NCI-H2227 (cell line): ENCODE data around the gene ST7L.

Experiments used
- DNase-seq: peaks from one replicate; lab custom pipeline; 2025; ENCODE audit not compliant: unreplicated experiment; lab: John Stamatoyannopoulos, UW

Gene ST7L

DNA sequence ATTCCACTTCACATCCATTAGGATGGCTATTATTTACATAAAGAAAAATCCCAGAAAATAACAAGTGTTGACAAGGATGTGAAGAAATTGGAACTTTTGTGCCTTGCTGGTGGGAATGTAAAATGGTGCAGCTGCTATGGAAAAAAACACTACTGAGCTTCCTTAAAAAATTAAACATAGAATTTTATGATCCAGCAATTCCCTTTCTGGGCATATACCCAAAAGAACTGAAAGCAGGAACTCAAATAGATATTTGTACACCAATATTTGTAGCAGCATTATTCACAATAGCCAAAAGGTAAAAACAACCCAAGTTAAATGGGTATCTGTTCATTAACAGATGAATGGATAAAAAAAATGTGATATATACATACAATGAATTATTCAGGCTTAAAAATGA is 64.5 kb downstream of the ST7L start:
- no peak for DNase-seq

DNA sequence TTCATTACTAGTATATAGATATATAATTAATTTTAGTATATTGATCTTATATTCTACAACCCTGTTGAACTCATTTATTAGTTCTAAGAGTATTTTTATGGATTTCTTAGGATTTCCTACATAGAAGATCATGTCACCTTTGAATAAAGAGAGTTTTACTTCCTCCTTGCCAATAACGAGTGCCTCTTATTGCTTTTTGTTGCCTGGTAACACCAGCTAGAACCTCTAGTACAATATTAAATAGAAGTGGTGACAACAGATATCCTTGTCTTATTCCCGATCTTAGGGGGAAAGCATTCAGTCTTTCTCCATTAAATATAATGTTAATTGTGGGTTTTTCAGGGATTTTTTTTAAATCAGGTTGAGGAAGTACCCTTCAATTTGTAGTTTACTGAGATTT is 69.4 kb downstream of the ST7L start:
- no peak for DNase-seq

DNA sequence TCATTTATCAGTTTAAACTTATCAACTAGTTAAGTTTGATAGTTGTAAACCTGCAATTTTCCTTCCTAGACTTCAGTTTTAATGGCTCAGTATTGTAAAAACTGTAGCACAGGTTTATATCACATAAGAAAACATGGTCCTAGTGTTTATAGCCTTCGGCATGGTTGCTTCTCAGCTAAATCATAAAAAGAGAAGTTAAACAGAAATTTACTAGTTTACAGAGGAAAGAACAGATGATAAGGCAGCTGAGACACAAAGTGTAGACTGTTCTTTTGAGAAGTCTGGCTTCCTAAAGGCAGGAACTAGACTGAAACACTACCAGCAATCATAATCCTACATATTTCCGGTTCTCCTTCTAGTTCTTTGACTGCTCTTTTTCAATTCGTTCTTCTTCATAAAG is 70.4 kb downstream of the ST7L start:
- DNase-seq: no peak

DNA sequence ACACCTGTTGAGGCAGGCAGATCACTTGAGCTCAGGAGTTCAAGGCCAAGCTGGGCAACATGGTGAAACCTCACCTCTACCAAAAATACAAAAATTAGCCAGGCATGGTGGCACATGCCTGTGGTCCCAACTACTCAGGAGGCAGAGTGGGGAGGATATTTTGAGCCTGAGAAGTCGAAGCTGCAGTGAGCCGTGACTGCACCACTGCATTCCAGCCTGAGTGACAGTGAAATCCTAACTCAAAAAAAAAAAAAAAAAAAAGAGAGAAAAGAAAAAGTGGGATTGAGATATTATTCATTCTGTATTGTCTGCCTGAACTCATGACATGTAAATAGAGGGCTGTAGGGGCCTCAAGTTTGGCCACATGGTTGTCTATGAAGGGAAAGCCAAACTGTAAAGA is 72.9 kb downstream of the ST7L start:
- no peak for DNase-seq

DNA sequence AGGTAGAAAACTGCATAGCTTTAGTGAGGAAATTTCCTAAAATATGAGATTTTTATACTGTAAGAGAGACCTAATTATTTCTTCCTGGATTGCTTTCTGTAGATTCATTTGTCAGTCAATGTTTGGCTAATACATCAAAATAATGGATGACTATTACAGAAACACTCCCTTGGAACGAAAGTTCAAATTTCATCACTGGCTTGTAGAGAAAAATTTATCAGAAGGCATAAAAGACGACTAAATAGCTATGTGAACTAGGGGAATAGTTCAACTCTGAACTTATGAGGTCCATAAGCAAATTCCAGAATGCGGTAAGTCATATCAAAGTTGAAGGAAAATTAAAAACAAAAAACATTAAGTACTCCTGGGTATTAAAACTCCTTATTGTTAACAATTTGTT is 74.2 kb downstream of the ST7L start:
- no peak for DNase-seq

DNA sequence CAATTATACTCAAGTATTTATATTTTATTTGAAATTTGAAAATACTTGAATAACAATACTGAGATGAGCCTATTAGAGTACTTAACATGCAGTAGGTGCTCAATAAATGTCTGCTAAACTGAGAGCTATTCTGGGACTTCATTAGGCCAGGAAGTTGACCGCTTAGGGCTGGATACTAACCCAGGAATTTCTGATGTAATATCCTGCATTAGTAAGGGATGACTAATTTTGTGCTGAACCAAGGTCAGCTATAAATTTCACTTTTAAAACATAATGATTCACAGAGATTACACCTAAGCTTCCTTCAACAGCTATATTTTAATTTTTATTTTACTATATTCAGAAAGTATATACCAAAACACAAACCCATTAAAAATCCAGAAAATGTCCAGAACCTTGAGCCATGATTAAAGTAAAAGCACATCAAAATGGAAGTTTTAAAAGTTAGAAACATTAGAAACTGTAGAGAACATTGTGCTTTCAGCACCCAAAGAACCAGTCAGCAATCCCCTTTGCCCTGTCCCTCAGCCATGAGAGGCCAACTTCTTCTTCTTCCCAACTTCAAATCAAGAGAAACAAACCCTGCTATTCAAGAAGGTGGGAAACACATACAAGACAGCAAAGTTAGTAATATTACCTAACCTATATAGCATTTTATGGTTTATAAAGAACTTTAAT is 74.8 kb downstream of the ST7L start:
- DNase-seq: no peak

DNA sequence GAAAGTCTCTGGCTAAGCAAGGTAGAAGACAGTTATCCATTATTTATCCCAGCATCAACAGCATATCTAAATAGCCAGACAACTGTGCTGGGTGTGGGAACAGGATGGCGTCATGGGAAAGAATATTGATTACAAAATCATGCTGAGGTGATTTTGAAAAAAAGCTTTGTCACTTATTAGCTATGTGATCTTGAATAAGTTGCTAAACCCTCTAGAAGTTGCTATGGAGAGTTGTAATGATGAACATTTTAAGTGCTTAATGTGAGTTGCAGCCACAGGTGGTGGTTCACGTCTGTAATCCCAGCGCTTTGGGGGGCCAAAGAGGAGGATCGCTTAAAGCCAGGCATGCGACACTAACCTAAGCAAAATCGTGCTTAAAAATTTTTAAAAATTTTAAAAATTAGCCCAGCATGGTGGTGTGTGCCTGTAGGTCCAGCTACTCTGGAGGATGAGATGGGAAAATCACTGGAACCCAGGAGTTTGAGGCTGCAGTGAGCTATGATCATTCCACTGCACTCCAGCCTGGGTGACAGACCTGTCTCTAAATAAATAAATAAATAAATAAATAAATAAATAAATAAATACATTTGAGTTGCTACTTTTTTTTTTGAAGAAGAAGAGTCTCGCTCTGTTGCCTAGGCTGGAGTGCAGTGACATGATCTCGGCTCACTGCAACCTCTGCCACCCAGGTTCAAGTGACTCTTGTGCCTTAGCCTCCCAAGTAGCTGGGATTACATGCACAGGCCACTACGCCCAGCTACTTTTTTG is 76.6 kb downstream of the ST7L start:
- DNase-seq: no peak

DNA sequence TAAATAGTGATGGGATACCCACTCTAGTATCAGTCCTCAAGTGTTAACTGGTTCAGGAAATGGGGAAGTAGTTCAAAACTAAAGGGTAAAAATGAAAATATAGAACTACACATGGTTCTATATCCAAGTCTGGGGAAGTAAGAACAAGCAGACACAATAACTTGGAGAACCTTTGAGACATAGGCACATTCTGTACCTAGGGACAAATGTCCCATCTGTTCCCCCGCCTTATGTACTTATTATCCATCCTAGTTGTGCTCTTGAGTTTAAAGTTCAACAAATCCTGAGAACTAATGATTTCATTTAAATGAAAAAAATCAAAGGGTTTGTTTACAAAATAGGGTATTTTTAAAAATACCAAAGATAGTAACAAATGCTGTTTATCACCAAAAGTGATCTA is 77.6 kb downstream of the ST7L start:
- DNase-seq: no peak

DNA sequence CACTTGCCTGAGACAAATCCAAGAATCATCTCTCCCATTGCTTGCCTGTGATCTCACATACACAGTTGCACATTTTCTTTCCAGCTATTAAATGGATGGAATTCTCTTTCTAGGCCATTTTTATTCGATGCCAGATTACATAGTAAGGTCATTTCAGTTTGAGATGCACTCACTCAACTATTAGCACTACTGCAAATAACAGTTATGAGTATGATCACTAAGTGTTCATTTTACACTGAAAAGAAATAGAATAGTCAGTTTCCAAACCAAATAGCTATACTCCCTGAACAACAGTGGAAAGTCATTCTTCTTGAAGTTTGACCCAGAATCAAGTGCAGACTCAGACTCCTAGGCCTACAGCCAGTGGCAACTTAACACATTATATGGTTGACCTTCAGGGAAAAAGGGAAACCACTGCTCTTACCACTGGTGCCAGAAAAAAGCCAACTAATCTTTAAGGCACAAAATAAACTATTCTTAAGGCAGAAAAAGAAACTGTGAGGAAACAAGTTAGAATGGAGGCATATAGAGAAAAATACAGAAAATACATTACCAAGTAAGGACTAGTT is 78.6 kb downstream of the ST7L start:
- DNase-seq: no peak

DNA sequence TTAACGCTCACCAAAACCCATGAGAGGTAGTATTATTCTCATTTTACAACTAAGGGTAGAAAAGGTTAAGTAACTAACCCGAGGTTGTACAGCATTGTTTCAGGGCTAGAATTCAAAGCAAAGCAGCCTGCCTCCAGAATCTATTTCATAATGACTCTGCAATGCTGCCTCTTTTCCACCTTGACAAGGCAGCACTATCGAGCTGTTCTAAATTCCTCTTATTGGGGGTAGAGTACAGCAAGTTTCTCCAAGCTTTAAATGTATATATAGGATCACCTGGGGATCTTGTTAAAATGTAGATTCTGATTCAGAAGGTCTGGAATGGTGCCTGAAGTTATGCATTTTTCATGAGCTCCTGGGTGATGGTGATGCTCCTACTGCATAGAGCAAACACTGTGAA is 80.1 kb downstream of the ST7L start:
- no peak for DNase-seq

DNA sequence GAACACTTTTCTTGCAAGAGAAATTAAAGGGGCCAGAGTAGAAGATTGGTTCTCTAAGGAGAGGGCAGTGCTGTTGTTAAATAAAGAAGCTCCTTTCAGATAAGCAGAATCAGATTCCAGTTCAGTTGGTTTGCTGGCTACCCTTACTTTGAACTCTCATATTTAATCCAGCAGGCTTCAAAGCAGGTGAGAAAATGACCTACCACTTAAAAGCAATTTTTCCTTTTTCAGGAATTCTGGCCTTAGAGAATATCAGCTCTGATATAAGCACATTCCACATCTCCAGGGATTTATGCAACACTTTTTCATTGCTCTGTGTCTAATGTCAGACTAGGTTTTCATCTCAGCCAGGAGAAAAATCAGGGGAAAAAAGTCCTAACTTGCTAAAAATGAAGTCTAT is 81.5 kb downstream of the ST7L start:
- DNase-seq: no peak

DNA sequence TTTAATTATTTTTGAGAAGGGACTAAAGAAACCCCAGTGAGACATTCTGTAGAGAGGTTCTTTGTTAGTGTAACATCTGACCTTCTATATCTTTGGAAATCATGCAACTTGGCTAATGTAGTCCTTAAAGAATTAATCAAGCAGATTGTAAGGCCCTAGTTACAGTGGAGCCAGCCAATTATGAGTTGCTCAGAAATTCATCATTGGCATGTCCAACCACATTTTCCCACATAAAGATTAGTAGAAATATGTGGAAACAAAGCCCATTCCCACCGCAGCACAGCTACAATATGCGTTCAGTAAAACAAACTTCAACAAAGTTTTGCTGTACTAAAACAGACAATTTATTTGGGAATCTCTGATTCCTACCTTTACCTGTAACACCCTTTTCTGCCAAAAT is 82.4 kb downstream of the ST7L start:
- no peak for DNase-seq

DNA sequence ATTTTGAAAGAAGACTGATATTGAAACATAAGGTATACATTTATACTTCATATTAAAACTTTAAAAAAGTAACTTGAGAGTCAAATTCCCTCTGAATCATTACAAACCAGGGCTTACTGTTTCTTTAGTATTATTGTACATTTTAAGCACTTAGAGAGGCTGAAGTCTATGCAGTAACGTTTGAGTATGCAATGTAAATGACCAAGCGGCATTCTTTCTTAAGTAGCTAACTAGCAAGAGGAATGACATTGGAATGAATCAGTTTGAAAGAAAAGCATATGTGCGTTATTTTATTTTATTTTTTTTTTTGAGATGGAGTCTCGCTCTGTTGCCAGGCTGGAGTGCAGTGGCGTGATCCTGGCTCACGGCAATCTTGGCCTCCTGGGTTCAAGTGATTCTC is 85.9 kb downstream of the ST7L start:
- DNase-seq: no peak

DNA sequence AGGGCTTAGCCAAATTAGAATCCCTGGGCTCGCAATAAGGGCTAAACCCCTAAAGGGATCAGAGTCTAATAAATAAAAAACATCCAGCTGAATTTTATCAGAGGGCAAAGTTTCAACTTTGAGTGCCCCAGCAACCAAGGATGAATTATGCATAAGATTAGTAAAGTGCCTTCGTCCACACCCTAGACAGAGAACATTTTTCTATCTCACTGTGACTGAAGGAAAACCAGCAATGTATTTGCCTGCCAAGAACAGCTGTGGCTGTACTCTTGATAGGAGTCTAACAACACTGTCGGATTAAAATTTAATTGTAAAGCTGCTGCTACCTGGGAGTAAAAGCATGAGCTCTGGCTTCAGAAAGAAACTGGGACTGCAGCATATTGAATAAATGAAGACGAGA is 86.9 kb downstream of the ST7L start:
- no peak for DNase-seq

DNA sequence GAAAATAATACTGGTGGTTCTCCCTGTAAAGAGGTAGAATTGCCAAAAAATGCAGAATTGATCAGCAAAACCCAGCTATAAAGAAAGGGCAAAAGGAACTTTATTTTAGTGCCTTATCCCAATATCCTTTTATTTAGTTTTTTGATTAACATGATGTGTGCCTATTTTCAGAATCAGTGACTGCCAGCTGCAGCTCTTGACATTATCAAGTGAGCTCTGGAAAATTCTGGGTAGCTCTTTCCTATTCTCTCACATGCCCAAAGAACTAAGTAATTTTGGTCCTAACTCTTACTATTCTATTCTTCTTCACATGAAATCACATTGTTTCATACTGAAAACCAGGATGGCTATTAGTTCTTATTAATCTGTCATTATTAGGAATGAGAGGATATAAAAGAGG is 88.1 kb downstream of the ST7L start:
- DNase-seq: no peak

DNA sequence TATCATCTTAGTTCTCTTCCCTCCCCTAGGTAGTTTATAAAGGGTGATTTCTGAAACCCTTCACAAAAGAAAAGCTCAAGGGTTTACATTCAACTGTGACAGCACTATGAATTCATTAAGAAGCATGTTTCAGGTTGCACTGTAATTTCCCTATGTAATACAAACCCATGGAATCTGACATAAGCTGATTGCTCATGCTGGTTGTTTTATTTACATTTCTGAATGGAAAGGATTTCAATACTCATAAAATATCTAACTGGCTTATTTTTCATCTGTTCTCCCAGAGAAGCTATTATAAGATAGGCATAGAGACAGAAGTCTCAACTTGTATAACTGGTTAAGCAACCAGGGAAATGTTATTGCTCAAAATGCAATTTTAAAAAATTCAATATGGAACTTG is 89.6 kb downstream of the ST7L start:
- DNase-seq: no peak

DNA sequence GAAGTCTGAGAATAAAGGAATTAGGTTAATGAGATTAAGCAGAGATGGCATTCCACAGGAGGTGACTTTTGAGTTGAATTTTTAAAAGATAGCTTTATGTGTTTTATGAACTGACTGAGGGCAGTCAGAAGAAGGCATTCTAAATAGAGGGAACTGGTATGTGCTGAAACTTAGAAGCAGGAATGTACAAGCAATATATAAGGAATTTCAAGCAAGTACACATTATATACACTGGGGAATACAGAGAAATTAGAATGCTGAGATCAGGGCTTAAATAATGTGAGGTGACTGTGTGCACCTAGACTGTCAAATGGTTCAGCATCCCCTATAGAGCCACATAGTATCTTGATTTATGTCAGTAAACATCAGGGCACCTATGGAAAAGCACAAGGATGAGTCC is 90.9 kb downstream of the ST7L start:
- no peak for DNase-seq

DNA sequence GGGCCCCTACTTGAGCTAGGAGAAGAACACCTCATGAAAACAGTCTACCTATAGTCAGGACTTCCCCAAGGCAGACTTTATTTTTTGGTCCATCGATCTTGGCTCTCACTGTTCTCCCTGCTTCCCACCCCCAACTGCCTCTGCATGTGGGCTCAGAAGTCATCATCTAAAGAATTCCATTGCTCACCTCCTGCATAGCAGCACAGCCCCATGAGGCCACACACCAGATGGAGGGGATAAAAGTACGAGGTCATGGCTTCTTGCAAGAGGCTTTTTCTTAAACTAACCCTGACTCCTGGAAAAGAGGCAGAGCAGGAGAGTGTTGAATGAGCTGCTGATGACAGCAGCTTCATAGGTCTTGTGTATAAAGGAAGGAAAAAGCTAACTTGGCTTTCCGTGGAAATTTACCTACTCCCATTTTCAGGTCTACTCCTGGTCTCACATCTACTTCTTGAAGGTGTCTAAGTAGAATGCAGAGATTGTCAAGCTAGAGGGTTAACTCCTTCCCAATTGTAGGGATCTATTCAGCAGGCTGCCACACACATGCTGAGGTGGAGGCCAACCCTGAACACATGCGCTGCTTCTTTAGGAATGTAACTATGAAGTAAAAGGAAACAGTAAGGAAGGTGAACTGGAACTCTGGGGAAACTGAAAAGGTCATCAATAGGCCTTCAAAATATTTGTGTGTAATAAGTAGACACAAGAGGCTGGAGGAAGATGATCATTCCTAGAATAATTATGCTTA is 91.5 kb downstream of the ST7L start:
- no peak for DNase-seq

DNA sequence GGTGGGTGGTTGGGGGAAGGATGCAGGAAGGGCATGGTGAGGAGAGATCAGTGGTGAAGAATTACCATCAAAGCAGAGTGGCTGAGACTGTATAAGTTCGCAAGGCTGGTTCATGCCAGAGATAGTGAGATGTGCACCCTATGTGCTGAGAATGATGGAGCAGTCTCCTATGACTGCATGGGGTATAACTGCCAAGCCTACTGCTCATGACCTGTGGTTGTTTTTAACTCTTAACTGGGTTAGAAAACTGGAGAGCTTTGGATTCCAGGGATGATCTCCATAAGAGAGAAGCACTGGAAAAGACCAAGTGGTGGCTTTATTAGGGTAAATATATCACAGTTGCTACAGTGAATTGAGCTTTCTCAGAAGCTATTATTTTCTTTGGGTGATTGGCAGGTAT is 94.0 kb downstream of the ST7L start:
- no peak for DNase-seq

DNA sequence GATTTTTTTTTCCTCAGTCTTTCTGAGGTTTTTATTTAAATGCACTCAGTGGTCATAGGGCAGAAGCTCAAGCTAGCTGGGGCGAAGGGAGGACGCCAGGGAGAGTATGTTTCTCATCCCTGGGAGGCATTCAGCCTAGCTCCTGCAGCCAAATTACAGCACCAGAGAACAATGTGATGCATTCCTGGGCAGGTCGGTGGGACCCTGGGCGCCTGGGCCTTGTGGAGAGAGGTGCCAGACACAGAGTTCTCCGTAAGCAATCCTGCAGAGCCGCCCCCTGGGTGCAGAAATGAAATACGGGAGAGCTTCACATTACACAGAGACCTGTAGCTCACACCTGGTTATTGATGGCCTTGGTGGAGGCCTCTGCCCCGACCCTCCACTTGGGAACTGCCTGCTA is 94.7 kb downstream of the ST7L start:
- no peak for DNase-seq

DNA sequence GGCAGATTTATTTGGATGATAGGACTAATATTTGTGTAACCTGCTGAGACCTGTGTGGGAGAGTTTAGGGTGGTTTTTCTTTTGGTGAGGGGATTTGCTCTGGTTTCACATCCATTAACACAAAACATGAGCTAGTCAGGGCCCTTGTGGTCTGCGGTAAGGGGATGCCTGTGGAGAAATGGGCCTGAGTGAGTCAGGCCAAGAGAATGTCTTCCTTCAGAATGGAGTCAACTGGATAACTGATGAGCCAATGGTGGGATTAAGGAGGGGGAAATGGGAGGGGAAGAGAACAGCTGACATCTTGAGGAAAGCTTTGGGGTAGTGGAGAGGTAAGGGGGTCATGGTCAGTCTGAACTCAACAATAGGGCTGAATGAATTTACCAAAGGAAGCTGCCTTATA is 96.3 kb downstream of the ST7L start:
- DNase-seq: no peak

DNA sequence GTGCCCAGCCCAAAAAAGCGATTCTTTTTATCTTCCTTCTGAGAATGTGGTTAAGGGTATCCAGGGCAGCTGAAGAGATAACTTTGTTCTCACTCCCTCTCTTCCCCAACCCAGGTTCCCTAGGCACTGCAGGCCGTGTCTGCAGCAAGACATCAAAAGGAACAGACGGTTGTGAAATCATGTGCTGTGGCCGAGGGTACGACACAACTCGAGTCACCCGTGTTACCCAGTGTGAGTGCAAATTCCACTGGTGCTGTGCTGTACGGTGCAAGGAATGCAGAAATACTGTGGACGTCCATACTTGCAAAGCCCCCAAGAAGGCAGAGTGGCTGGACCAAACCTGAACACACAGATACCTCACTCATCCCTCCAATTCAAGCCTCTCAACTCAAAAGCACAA is 98.8 kb downstream of the ST7L start:
- DNase-seq: no peak
